ENCODE measurements around the gene CRYBG3.

Gene CRYBG3

GRCh38 chr3:97839944-97840343 is 18.1 kb downstream of the CRYBG3 start:
- DNase-seq, result no peak

GRCh38 chr3:97841304-97841703 is 19.5 kb downstream of the CRYBG3 start:
- DNase-seq, result no peak

- no peak for DNase-seq
These were observed 20.1 kb downstream of the CRYBG3 start for GRCh38 chr3:97841956-97842355.

GRCh38 chr3:97848779-97849178 is 27.0 kb downstream of the CRYBG3 start:
- DNase-seq, result no peak

- DNase-seq, result no peak
These were observed 35.6 kb downstream of the CRYBG3 start for GRCh38 chr3:97857401-97857800.

GRCh38 chr3:97860364-97860763 is 38.6 kb downstream of the CRYBG3 start:
- DNase-seq, result no peak

GRCh38 chr3:97862582-97862981 is 40.8 kb downstream of the CRYBG3 start:
- no peak for DNase-seq

- DNase-seq, result no peak
These were observed 41.2 kb downstream of the CRYBG3 start for GRCh38 chr3:97863031-97863430.

GRCh38 chr3:97863775-97864174 is 42.0 kb downstream of the CRYBG3 start:
- no peak for DNase-seq

GRCh38 chr3:97871186-97871585 is 49.4 kb downstream of the CRYBG3 start:
- no peak for DNase-seq

- DNase-seq, result peak; percentile 8 to 34
These were observed 50.2 kb downstream of the CRYBG3 start for GRCh38 chr3:97871801-97872524.

GRCh38 chr3:97872525-97873042 is 50.8 kb downstream of the CRYBG3 start:
- no peak for DNase-seq

- no peak for DNase-seq
These were observed 58.5 kb downstream of the CRYBG3 start for GRCh38 chr3:97880267-97880666.

GRCh38 chr3:97882975-97883598 is 61.3 kb downstream of the CRYBG3 start:
- DNase-seq, result no peak

- DNase-seq, result no peak
These were observed 61.9 kb downstream of the CRYBG3 start for GRCh38 chr3:97883736-97884135.

GRCh38 chr3:97884586-97885123 is 62.8 kb downstream of the CRYBG3 start:
- no peak for DNase-seq

- no peak for DNase-seq
These were observed 64.4 kb downstream of the CRYBG3 start for GRCh38 chr3:97885931-97886824.

- DNase-seq, result no peak
These were observed 68.0 kb downstream of the CRYBG3 start for GRCh38 chr3:97889814-97890213.

GRCh38 chr3:97892852-97893251 is 71.0 kb downstream of the CRYBG3 start:
- no peak for DNase-seq

GRCh38 chr3:97895216-97895615 is 73.4 kb downstream of the CRYBG3 start:
- DNase-seq, result no peak

GRCh38 chr3:97896129-97896528 is 74.3 kb downstream of the CRYBG3 start:
- DNase-seq, result no peak

GRCh38 chr3:97896547-97896946 is 74.7 kb downstream of the CRYBG3 start:
- DNase-seq, result no peak

GRCh38 chr3:97899331-97899730 is 77.5 kb downstream of the CRYBG3 start:
- no peak for DNase-seq
